GM12878 (cell line): ENCODE measurements around the gene BRF1. TPM values are rescaled to one million over a fixed set of nuclear protein-coding genes. Genes with fewer than 3 reads are reported as not detected.

ENCODE experiments used
- ATAC-seq: fragments of 200-7000 bp; cut with Tn5 transposase; 3 replicates; pipeline ENCODE4 v1.9.1; 2020; ENCODE audit warnings: mild to moderate bottlenecking, moderate library complexity
- BruUV-seq: library from RNA; stranded (reverse); fragments of 400-500 nt; replicated peaks from 2 replicates; lab custom pipeline; 2021; lab: Mats Ljungman, UMichigan
- CTCF ChIA-PET: fragments of 300-600 bp; sonication (Branson Sonifier 250); formaldehyde crosslinking; extraction: SDS; loops from one replicate; lab custom pipeline; 2021; ENCODE audit warnings: inconsistent platforms; lab: Yijun Ruan, JAX
- POLR2A ChIA-PET: fragments of 350-600 bp; formaldehyde crosslinking; extraction: SDS; loops from one replicate; lab custom pipeline; 2021; ENCODE audit warnings: inconsistent platforms; lab: Charles Lee
- RAD21 ChIA-PET: fragments of 300-600 bp; sonication (Branson Sonifier 250); formaldehyde crosslinking; loops from one replicate; lab custom pipeline; 2023; ENCODE audit warnings: antibody characterized with exemption; ENCODE audit not compliant: unreplicated experiment; lab: Charles Lee
- SMC1A ChIA-PET: fragments of 300-600 bp; sonication (Branson Sonifier 250); formaldehyde crosslinking; loops from one replicate; lab custom pipeline; 2023; ENCODE audit not compliant: unreplicated experiment, uncharacterized antibody; lab: Charles Lee
- DNase-seq: peaks from one replicate; pipeline ENCODE4 v3.0.0-alpha.2; 2011; ENCODE audit warnings: low read depth, low spot score
- FAIRE-seq: peaks from 3 replicates; lab custom pipeline; 2011; peaks lifted over from hg19 to GRCh38; lab: Jason Lieb, UNC
- H2AFZ ChIP-seq: 2 replicates; pipeline ENCODE4 v1.6.0; 2011; ENCODE audit warnings: low read depth, low read length, control low read depth; ENCODE audit not compliant: control insufficient read depth
- H3K27ac ChIP-seq: 2 replicates; pipeline ENCODE4 v1.5.1; 2011; ENCODE audit warnings: control low read depth; ENCODE audit not compliant: control insufficient read depth, insufficient read depth
- H3K27me3 ChIP-seq, 2 experiments: replicated peaks in 1 of 2; 2 replicates each; pipeline versions ENCODE4 v1.6.0 to v1.6.1; 2011; ENCODE audit warnings: low read length in 1 of 2; ENCODE audit not compliant: control insufficient read depth in 2 of 2, insufficient read depth in 2 of 2
- H3K36me3 ChIP-seq, 2 experiments: 2 replicates each; pipeline ENCODE4 v1.5.1; 2011; ENCODE audit warnings: low read length in 1 of 2; ENCODE audit not compliant: control insufficient read depth in 2 of 2, insufficient read depth in 2 of 2
- H3K4me1 ChIP-seq: 2 replicates; pipeline ENCODE4 v1.6.1; 2011; ENCODE audit warnings: mild to moderate bottlenecking, low read length, moderate library complexity, mixed read lengths; ENCODE audit not compliant: control insufficient read depth, insufficient read depth
- H3K4me2 ChIP-seq: 2 replicates; pipeline ENCODE4 v1.6.0; 2011; ENCODE audit warnings: control low read depth; ENCODE audit not compliant: control insufficient read depth, insufficient read depth
- H3K4me3 ChIP-seq: fragments of 200-600 bp; sonication (generic); 2 replicates; pipeline ENCODE4 v1.5.1; 2016
- H3K79me2 ChIP-seq: 2 replicates; pipeline ENCODE4 v1.6.0; 2011; ENCODE audit warnings: low read length; ENCODE audit not compliant: control insufficient read depth, insufficient read depth
- H3K9ac ChIP-seq: 2 replicates; pipeline ENCODE4 v1.8.0; 2011; ENCODE audit warnings: low read length, control low read depth, mixed read lengths; ENCODE audit not compliant: control insufficient read depth, insufficient read depth
- H3K9me3 ChIP-seq: replicated peaks from 3 replicates; pipeline ENCODE4 v1.5.1; 2011; ENCODE audit warnings: mild to moderate bottlenecking, low read length; ENCODE audit not compliant: control insufficient read depth, insufficient read depth
- H4K20me1 ChIP-seq: 2 replicates; pipeline ENCODE4 v1.6.0; 2011; ENCODE audit not compliant: control insufficient read depth, insufficient read depth
- CEBPB ChIP-seq, 2 experiments: fragments of 150-350 bp in 1 of 2; IDR thresholded peaks; 2 replicates each; pipeline ENCODE4 v1.6.1; 2012 to 2014; ENCODE audit warnings: low read depth in 2 of 2, low read length in 2 of 2, borderline replicate concordance in 1 of 2, inconsistent platforms in 1 of 2
- HDGF ChIP-seq: fragments of 450-650 bp; IDR thresholded peaks from 2 replicates; pipeline ENCODE4 v1.6.1; 2016; ENCODE audit warnings: antibody characterized with exemption
- JUND ChIP-seq: IDR thresholded peaks from 2 replicates; pipeline ENCODE4 v1.6.1; 2012; ENCODE audit warnings: low read depth, mild to moderate bottlenecking, low read length, improper control_type of control experiment, moderate library complexity
- KDM1A ChIP-seq: fragments of 200-600 bp; sonication (generic); IDR thresholded peaks from 2 replicates; pipeline ENCODE4 v1.6.1; 2016; ENCODE audit warnings: borderline replicate concordance
- MTA2 ChIP-seq: fragments of 450-650 bp; IDR thresholded peaks from 2 replicates; pipeline ENCODE4 v1.6.1; 2016; ENCODE audit warnings: low read depth, mild to moderate bottlenecking, moderate library complexity
- WGBS: methylation state at CpG from one replicate; pipeline ENCODE4 v1.1.6; 2016; ENCODE audit warnings: low lambda C conversion rate; ENCODE audit not compliant: insufficient replicate concordance, insufficient coverage; ENCODE audit errors: missing lambda C conversion rate; 5-methylcytosine and 5-hydroxymethylcytosine counted together
- in situ Hi-C: fragments of 300-500 bp; cut with MboI; formaldehyde crosslinking; loops from 9 replicates; pipeline ENCODE4 v1.14.3; 2018; ENCODE audit warnings: mixed read lengths
- intact Hi-C: fragments of 100-400 bp; cut with micrococcal nuclease; formaldehyde crosslinking; loops from one replicate; pipeline ENCODE4 v1.14.2; 2022; ENCODE audit not compliant: unreplicated experiment
- polyA plus RNA-seq, 11 experiments: library from polyadenylated mRNA; depleted of rRNA in 4 of 11; unstranded in 6 of 11; stranded (reverse) in 5 of 11; fragments of >200 nt; fragmentation: Nextera tagmentation in 4 of 11; fragmentation: Illumina TruSeq in 1 of 11; extraction: Ambion mirVana in 4 of 11; extraction: Trizol in 1 of 11; gene quantifications; 1 replicate in 1 of 11; 2 replicates in 10 of 11; pipeline versions ENCODE4 v1.2.1 to v1.2.3, GENCODE V29; 2011 to 2016; ENCODE audit warnings: inconsistent platforms in 2 of 11, missing spikeins in 2 of 11, low read depth in 1 of 11
- total RNA-seq, 4 experiments: library from RNA; depleted of rRNA in 3 of 4; stranded (reverse); fragments of >200 nt in 3 of 4; fragmentation: Illumina TruSeq in 1 of 4; extraction: Trizol in 1 of 4; gene quantifications; 2 replicates each; pipeline versions ENCODE4 v1.2.1 to v1.2.3, GENCODE V29; 2013 to 2021
- TF ChIP-seq, protein P1 (sequence below): IDR thresholded peaks from 2 replicates; pipeline ENCODE4 v1.6.1; 2011; ENCODE audit warnings: borderline replicate concordance, low read depth, mild to moderate bottlenecking, moderate library complexity, mixed read lengths, low read length; ENCODE audit not compliant: insufficient read depth; ENCODE audit errors: extremely low read length
- TF ChIP-seq, protein P2 (sequence below): IDR thresholded peaks from 2 replicates; pipeline ENCODE4 v1.6.1; 2012; ENCODE audit warnings: low read length, inconsistent platforms
- TF ChIP-seq, protein P3 (sequence below): fragments of 450-650 bp; IDR thresholded peaks from 2 replicates; pipeline ENCODE4 v1.6.1; 2018; ENCODE audit warnings: mild to moderate bottlenecking, low read depth, moderate library complexity; ENCODE audit not compliant: partially characterized antibody

BRF1 gene
- total and polyA plus RNA-seq, 10 of the 15 experiments (the other 5 are each of a cell fraction or from before 2014, with no cell fraction given): 0.21 to 33.5 (median 10.7) TPM

- Histone ChIP-seq H3K36me3 (no peaks in the 10 kb centered on the region), H3K9ac (no peak overlapping the region), H2AFZ (no peak overlapping the region), H3K4me1 (peaks cover 9% of the 10 kb centered on the region), H4K20me1 (no peaks in the 10 kb centered on the region), H3K79me2 (no peaks in the 10 kb centered on the region), H3K9me3 (no peaks in the 10 kb centered on the region), H3K4me2 (no peak overlapping the region), H3K27me3 (peaks cover 5 to 13% of the 10 kb centered on the region in 2 experiments; a peak in 3 of 4 replicates), H3K4me3 (no peak overlapping the region), H3K27ac (no peak overlapping the region)
- ATAC-seq (no peak), FAIRE-seq (no peak), DNase-seq (no peak)
- TF ChIP-seq, protein P1, sequence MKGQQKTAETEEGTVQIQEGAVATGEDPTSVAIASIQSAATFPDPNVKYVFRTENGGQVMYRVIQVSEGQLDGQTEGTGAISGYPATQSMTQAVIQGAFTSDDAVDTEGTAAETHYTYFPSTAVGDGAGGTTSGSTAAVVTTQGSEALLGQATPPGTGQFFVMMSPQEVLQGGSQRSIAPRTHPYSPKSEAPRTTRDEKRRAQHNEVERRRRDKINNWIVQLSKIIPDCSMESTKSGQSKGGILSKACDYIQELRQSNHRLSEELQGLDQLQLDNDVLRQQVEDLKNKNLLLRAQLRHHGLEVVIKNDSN: no peak
- TF ChIP-seq JUND (no peak), KDM1A (no peak), MTA2 (no peak), CEBPB (IDR thresholded peaks at IDR 0.05; ENCODE audit: borderline replicate concordance in 1 of 2, low read depth in 2 of 2, low read length in 2 of 2) (no peak), HDGF (no peak)
- TF ChIP-seq, protein P2, sequence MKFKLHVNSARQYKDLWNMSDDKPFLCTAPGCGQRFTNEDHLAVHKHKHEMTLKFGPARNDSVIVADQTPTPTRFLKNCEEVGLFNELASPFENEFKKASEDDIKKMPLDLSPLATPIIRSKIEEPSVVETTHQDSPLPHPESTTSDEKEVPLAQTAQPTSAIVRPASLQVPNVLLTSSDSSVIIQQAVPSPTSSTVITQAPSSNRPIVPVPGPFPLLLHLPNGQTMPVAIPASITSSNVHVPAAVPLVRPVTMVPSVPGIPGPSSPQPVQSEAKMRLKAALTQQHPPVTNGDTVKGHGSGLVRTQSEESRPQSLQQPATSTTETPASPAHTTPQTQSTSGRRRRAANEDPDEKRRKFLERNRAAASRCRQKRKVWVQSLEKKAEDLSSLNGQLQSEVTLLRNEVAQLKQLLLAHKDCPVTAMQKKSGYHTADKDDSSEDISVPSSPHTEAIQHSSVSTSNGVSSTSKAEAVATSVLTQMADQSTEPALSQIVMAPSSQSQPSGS: no peak
- TF ChIP-seq, protein P3, sequence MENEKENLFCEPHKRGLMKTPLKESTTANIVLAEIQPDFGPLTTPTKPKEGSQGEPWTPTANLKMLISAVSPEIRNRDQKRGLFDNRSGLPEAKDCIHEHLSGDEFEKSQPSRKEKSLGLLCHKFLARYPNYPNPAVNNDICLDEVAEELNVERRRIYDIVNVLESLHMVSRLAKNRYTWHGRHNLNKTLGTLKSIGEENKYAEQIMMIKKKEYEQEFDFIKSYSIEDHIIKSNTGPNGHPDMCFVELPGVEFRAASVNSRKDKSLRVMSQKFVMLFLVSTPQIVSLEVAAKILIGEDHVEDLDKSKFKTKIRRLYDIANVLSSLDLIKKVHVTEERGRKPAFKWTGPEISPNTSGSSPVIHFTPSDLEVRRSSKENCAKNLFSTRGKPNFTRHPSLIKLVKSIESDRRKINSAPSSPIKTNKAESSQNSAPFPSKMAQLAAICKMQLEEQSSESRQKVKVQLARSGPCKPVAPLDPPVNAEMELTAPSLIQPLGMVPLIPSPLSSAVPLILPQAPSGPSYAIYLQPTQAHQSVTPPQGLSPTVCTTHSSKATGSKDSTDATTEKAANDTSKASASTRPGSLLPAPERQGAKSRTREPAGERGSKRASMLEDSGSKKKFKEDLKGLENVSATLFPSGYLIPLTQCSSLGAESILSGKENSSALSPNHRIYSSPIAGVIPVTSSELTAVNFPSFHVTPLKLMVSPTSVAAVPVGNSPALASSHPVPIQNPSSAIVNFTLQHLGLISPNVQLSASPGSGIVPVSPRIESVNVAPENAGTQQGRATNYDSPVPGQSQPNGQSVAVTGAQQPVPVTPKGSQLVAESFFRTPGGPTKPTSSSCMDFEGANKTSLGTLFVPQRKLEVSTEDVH: no peak
- SMC1A ChIA-PET: no interaction called here
- intact Hi-C loops (no loop called here), in situ Hi-C loops (no loop called here)
- RAD21 ChIA-PET: no interaction called here
- POLR2A ChIA-PET: no interaction called here
- CTCF ChIA-PET: no interaction called here
- no TSS peak for BruUV-seq
- 11% methylated on average over 18 of the region's 18 CpGs for WGBS
Measured at GRCh38 chr14:105199093-105199492, 101.7 kb downstream of the BRF1 start.
